ENCODE results near the gene TRIM15.
"Not testable (repeated sequence)": the region's sequence is repeated elsewhere in the genome, so short reads cannot be mapped to it uniquely, and the experiment has no call there.

TRIM15 gene

GRCh38 chr6:30163918-30164654 is 740 bp downstream of the TRIM15 start:
- FAIRE-seq, result no peak

- no peak for FAIRE-seq
Measured at GRCh38 chr6:30164714-30165113, 1.4 kb downstream of the TRIM15 start.

- not testable (repeated sequence) for FAIRE-seq
Measured at GRCh38 chr6:30165238-30165637, 1.9 kb downstream of the TRIM15 start.

- no peak for FAIRE-seq
Measured at GRCh38 chr6:30167101-30167500, 3.8 kb downstream of the TRIM15 start.

GRCh38 chr6:30168741-30169140 is 5.4 kb downstream of the TRIM15 start:
- FAIRE-seq, result no peak

- FAIRE-seq, result peak; percentile 89
Measured at GRCh38 chr6:30169658-30170614, 6.6 kb downstream of the TRIM15 start.

GRCh38 chr6:30171677-30172471 is 8.5 kb downstream of the TRIM15 start:
- FAIRE-seq, result no peak

- FAIRE-seq, result no peak
Measured at GRCh38 chr6:30172681-30173080, 9.3 kb downstream of the TRIM15 start.

- no peak for FAIRE-seq
Measured at GRCh38 chr6:30175765-30176164, 12.4 kb downstream of the TRIM15 start.

- FAIRE-seq, result no peak
Measured at GRCh38 chr6:30178837-30179236, 15.5 kb downstream of the TRIM15 start.

GRCh38 chr6:30180145-30180544 is 16.8 kb downstream of the TRIM15 start:
- FAIRE-seq, result peak; percentile 78

GRCh38 chr6:30184417-30185031 is 21.2 kb downstream of the TRIM15 start:
- FAIRE-seq, result no peak

- no peak for FAIRE-seq
Measured at GRCh38 chr6:30185846-30186484, 22.6 kb downstream of the TRIM15 start.

- FAIRE-seq, result no peak
Measured at GRCh38 chr6:30188541-30188940, 25.2 kb downstream of the TRIM15 start.

- FAIRE-seq, result no peak
Measured at GRCh38 chr6:30192076-30192475, 28.7 kb downstream of the TRIM15 start.

GRCh38 chr6:30194797-30195690 is 31.7 kb downstream of the TRIM15 start:
- FAIRE-seq, result no peak

- no peak for FAIRE-seq
Measured at GRCh38 chr6:30195951-30196350, 32.6 kb downstream of the TRIM15 start.

GRCh38 chr6:30196376-30196775 is 33.0 kb downstream of the TRIM15 start:
- FAIRE-seq, result no peak

- no peak for FAIRE-seq
Measured at GRCh38 chr6:30198166-30199084, 35.1 kb downstream of the TRIM15 start.

All from G401.6 (cell line).